PFSK-1 (cell line): ENCODE data around the gene RGS6.

Source experiments
- FOXP2 ChIP-seq: optimal IDR thresholded peaks from 2 replicates; pipeline ENCODE3; 2011; ENCODE audit warnings: borderline replicate concordance, control low read depth, inconsistent platforms; ENCODE audit not compliant: insufficient read depth; ENCODE audit errors: extremely low read length, extremely low read depth
- POLR2AphosphoS5 ChIP-seq: IDR thresholded peaks from 2 replicates; pipeline ENCODE4 v1.6.1; 2012; ENCODE audit warnings: low read depth, mild to moderate bottlenecking, control low read depth, low read length, moderate library complexity
- REST ChIP-seq, 2 experiments: IDR thresholded peaks; 2 replicates each; pipeline versions ENCODE4 v1.6.1 to v1.8.0; 2011 to 2012; ENCODE audit warnings: low read depth in 2 of 2, low read length in 2 of 2, control low read depth in 1 of 2, inconsistent platforms in 1 of 2, mild to moderate bottlenecking in 1 of 2, moderate library complexity in 1 of 2; ENCODE audit not compliant: insufficient read depth in 1 of 2
- SIN3A ChIP-seq: IDR thresholded peaks from 2 replicates; pipeline ENCODE4 v1.6.1; 2012; ENCODE audit warnings: mild to moderate bottlenecking, low read length, moderate library complexity, borderline replicate concordance; ENCODE audit not compliant: insufficient read depth
- TAF1 ChIP-seq: IDR thresholded peaks from 2 replicates; pipeline ENCODE4 v1.6.1; 2012; ENCODE audit warnings: low read length, control low read depth, borderline replicate concordance; ENCODE audit not compliant: insufficient read depth

Gene RGS6

GRCh38 chr14:72450473-72451044 is 518.3 kb downstream of the RGS6 start:
- TF ChIP-seq POLR2AphosphoS5 (no peak), TAF1 (no peak), FOXP2 (no peak), SIN3A (no peak), REST (IDR thresholded peaks at IDR 0.05; ENCODE audit: insufficient read depth in 1 of 2, low read depth in 2 of 2, low read length in 2 of 2) (no peak)

GRCh38 chr14:72451054-72451972 is 519.1 kb downstream of the RGS6 start:
- TF ChIP-seq REST (IDR thresholded peaks at IDR 0.05; ENCODE audit: insufficient read depth in 1 of 2, low read depth in 2 of 2, low read length in 2 of 2) (no peak), TAF1 (no peak), POLR2AphosphoS5 (no peak), FOXP2 (no peak), SIN3A (no peak)

- TF ChIP-seq TAF1 (no peak), FOXP2 (no peak), POLR2AphosphoS5 (no peak), SIN3A (no peak), REST (IDR thresholded peaks at IDR 0.05; ENCODE audit: insufficient read depth in 1 of 2, low read depth in 2 of 2, low read length in 2 of 2) (no peak)
These were observed 520.5 kb downstream of the RGS6 start for GRCh38 chr14:72452774-72453173.

GRCh38 chr14:72454388-72455160 is 522.3 kb downstream of the RGS6 start:
- no peak for TF ChIP-seq FOXP2
- TF ChIP-seq SIN3A: no peak
- TF ChIP-seq POLR2AphosphoS5: no peak
- TF ChIP-seq REST (IDR thresholded peaks at IDR 0.05; ENCODE audit: insufficient read depth in 1 of 2, low read depth in 2 of 2, low read length in 2 of 2): no peak
- no peak for TF ChIP-seq TAF1
